Trophoblast cell (in vitro differentiated cells and primary cell): ENCODE measurements around the gene PEX14.

Experiments
- DNase-seq, 2 donors: peaks; one replicate each; pipeline ENCODE4 v3.0.0-alpha.2; 2016
- H2AFZ ChIP-seq: 2 replicates; pipeline ENCODE4 v1.6.1; 2013; ENCODE audit warnings: low read length, moderate library complexity, mild to moderate bottlenecking; ENCODE audit not compliant: insufficient read depth, poor library complexity
- H2AK5ac ChIP-seq: 2 replicates; pipeline ENCODE4 v1.6.1; 2013; ENCODE audit warnings: mild to moderate bottlenecking, low read length
- H2BK120ac ChIP-seq: 2 replicates; pipeline ENCODE4 v1.6.1; 2013; ENCODE audit warnings: low read length, mild to moderate bottlenecking, moderate library complexity; ENCODE audit not compliant: insufficient read depth, poor library complexity
- H2BK12ac ChIP-seq: 2 replicates; pipeline ENCODE4 v1.6.1; 2013; ENCODE audit warnings: mild to moderate bottlenecking, low read length, moderate library complexity
- H2BK5ac ChIP-seq: 2 replicates; pipeline ENCODE4 v1.6.1; 2013; ENCODE audit warnings: low read length, low read depth, moderate library complexity, mild to moderate bottlenecking; ENCODE audit not compliant: poor library complexity
- H3K14ac ChIP-seq: 2 replicates; pipeline ENCODE4 v1.6.1; 2013; ENCODE audit warnings: mild to moderate bottlenecking, low read length
- H3K18ac ChIP-seq: 2 replicates; pipeline ENCODE4 v1.6.1; 2013; ENCODE audit warnings: mild to moderate bottlenecking, low read length
- H3K23ac ChIP-seq: 2 replicates; pipeline ENCODE4 v1.6.1; 2013; ENCODE audit warnings: low read length
- H3K27ac ChIP-seq: 2 replicates; pipeline ENCODE4 v1.5.1; 2013; ENCODE audit warnings: low read depth, mild to moderate bottlenecking, inconsistent platforms, low read length, moderate library complexity
- H3K27me3 ChIP-seq: 2 replicates; pipeline ENCODE4 v1.6.1; 2013; ENCODE audit warnings: inconsistent platforms, mild to moderate bottlenecking, low read length, moderate library complexity; ENCODE audit not compliant: insufficient read depth
- H3K36me3 ChIP-seq, 2 experiments: 1 replicate in 1 of 2; 2 replicates in 1 of 2; pipeline ENCODE4 v1.6.1; 2013; ENCODE audit warnings: low read length in 2 of 2, mild to moderate bottlenecking in 2 of 2, moderate library complexity in 1 of 2; ENCODE audit not compliant: insufficient read depth in 2 of 2, control insufficient read depth in 1 of 2
- H3K4ac ChIP-seq: 2 replicates; pipeline ENCODE4 v1.6.1; 2013; ENCODE audit warnings: low read depth, mild to moderate bottlenecking, low read length, moderate library complexity
- H3K4me1 ChIP-seq, 2 experiments: 1 replicate in 1 of 2; 2 replicates in 1 of 2; pipeline ENCODE4 v1.6.1; 2013; ENCODE audit warnings: low read length in 2 of 2, mild to moderate bottlenecking in 2 of 2, moderate library complexity in 1 of 2; ENCODE audit not compliant: insufficient read depth in 2 of 2, control insufficient read depth in 1 of 2
- H3K4me2 ChIP-seq: 2 replicates; pipeline ENCODE4 v1.6.1; 2013; ENCODE audit warnings: inconsistent platforms, mild to moderate bottlenecking, low read length, moderate library complexity
- H3K4me3 ChIP-seq: 2 replicates; pipeline ENCODE4 v1.5.1; 2013; ENCODE audit warnings: mild to moderate bottlenecking, low read depth, low read length, inconsistent platforms
- H3K79me1 ChIP-seq: one replicate; pipeline ENCODE4 v1.6.1; 2013; ENCODE audit warnings: low read length
- H3K79me2 ChIP-seq: 2 replicates; pipeline ENCODE4 v1.6.1; 2013; ENCODE audit warnings: low read length, mild to moderate bottlenecking; ENCODE audit not compliant: control insufficient read depth, insufficient read depth, poor library complexity
- H3K9ac ChIP-seq: 2 replicates; pipeline ENCODE4 v1.6.1; 2013; ENCODE audit warnings: mild to moderate bottlenecking, low read length
- H3K9me3 ChIP-seq: 2 replicates; pipeline ENCODE4 v1.6.1; 2013; ENCODE audit warnings: low read depth, mild to moderate bottlenecking, control low read depth, inconsistent platforms, low read length; ENCODE audit not compliant: insufficient read depth
- H4K12ac ChIP-seq: 2 replicates; pipeline ENCODE4 v1.6.1; 2013; ENCODE audit warnings: low read depth, mild to moderate bottlenecking, low read length, moderate library complexity
- H4K8ac ChIP-seq: 2 replicates; pipeline ENCODE4 v1.6.1; 2013; ENCODE audit warnings: low read depth, mild to moderate bottlenecking, low read length, moderate library complexity
- H4K91ac ChIP-seq: one replicate; pipeline ENCODE4 v1.6.1; 2013; ENCODE audit warnings: low read depth, mild to moderate bottlenecking, low read length, moderate library complexity
- WGBS: extraction: QIAGEN DNeasy Blood & Tissue Kit; methylation state at CpG from one replicate; pipeline ENCODE4 v1.1.7; 2013; ENCODE audit warnings: missing lambda C conversion rate; ENCODE audit not compliant: insufficient read length, insufficient coverage; ENCODE audit errors: extremely low coverage; 5-methylcytosine and 5-hydroxymethylcytosine counted together

PEX14 gene

GRCh38 chr1:10589074-10589473 is 114.3 kb downstream of the PEX14 start:
- H4K8ac ChIP-seq, result no peak overlapping the region
- H3K9ac ChIP-seq, result no peak overlapping the region
- no peak overlapping the region for H2BK5ac ChIP-seq
- no peak overlapping the region for H3K27ac ChIP-seq
- no peak overlapping the region for H2BK120ac ChIP-seq
- no CpG with 5 or more reads among the region's 5 CpGs for WGBS
- no peak overlapping the region for H3K23ac ChIP-seq
- H3K4me1 ChIP-seq, result peaks cover 0 to 3% of the 10 kb centered on the region in 2 experiments
- H3K27me3 ChIP-seq, result no peaks in the 10 kb centered on the region
- no peaks in the 10 kb centered on the region for H3K79me2 ChIP-seq
- no peak overlapping the region for H3K14ac ChIP-seq
- H2AFZ ChIP-seq, result no peak overlapping the region
- H3K4me3 ChIP-seq, result no peak overlapping the region
- H3K18ac ChIP-seq, result no peak overlapping the region
- no peak for DNase-seq
- H4K12ac ChIP-seq, result no peak overlapping the region
- no peaks in the 10 kb centered on the region for H3K9me3 ChIP-seq
- no peak overlapping the region for H2BK12ac ChIP-seq
- no peaks in the 10 kb centered on the region for H3K79me1 ChIP-seq
- no peak overlapping the region for H2AK5ac ChIP-seq
- no peaks in the 10 kb centered on the region for H3K36me3 ChIP-seq
- H4K91ac ChIP-seq, result no peak overlapping the region
- H3K4ac ChIP-seq, result no peak overlapping the region
- H3K4me2 ChIP-seq, result no peak overlapping the region

GRCh38 chr1:10591010-10591409 is 116.3 kb downstream of the PEX14 start:
- Histone ChIP-seq H3K9me3 (no peaks in the 10 kb centered on the region), H3K4me1 (peaks cover 0 to 3% of the 10 kb centered on the region in 2 experiments), H2BK120ac (no peak overlapping the region), H3K23ac (no peak overlapping the region), H2BK5ac (no peak overlapping the region), H4K91ac (no peak overlapping the region), H2BK12ac (no peak overlapping the region), H3K14ac (no peak overlapping the region), H2AFZ (no peak overlapping the region), H3K79me2 (no peaks in the 10 kb centered on the region), H2AK5ac (no peak overlapping the region), H3K27me3 (no peaks in the 10 kb centered on the region), H3K4me2 (no peak overlapping the region), H3K18ac (no peak overlapping the region), H4K8ac (no peak overlapping the region), H3K4me3 (no peak overlapping the region), H3K36me3 (no peaks in the 10 kb centered on the region), H4K12ac (no peak overlapping the region), H3K4ac (no peak overlapping the region), H3K27ac (no peak overlapping the region), H3K9ac (no peak overlapping the region), H3K79me1 (no peaks in the 10 kb centered on the region)
- DNase-seq, result no peak
- WGBS, result no CpG with 5 or more reads among the region's 4 CpGs

- Histone ChIP-seq H4K12ac (no peak overlapping the region), H2BK12ac (no peak overlapping the region), H2AFZ (no peak overlapping the region), H3K4me3 (no peak overlapping the region), H3K4me1 (peaks cover 0 to 3% of the 10 kb centered on the region in 2 experiments), H3K14ac (no peak overlapping the region), H3K18ac (no peak overlapping the region), H3K4ac (no peak overlapping the region), H3K9me3 (no peaks in the 10 kb centered on the region), H3K27ac (no peak overlapping the region), H4K91ac (no peak overlapping the region), H4K8ac (no peak overlapping the region), H3K36me3 (no peaks in the 10 kb centered on the region), H3K27me3 (no peaks in the 10 kb centered on the region), H3K9ac (no peak overlapping the region), H3K79me2 (no peaks in the 10 kb centered on the region), H2AK5ac (no peak overlapping the region), H3K23ac (no peak overlapping the region), H3K79me1 (no peaks in the 10 kb centered on the region), H2BK120ac (no peak overlapping the region), H2BK5ac (no peak overlapping the region), H3K4me2 (no peak overlapping the region)
- no peak for DNase-seq
- no CpG with 5 or more reads among the region's 5 CpGs for WGBS
Measured at GRCh38 chr1:10592373-10592772, 117.6 kb downstream of the PEX14 start.

GRCh38 chr1:10593750-10594149 is 119.0 kb downstream of the PEX14 start:
- no peak overlapping the region for H2AFZ ChIP-seq
- H2BK5ac ChIP-seq, result no peak overlapping the region
- no peak overlapping the region for H2BK120ac ChIP-seq
- no peak overlapping the region for H2AK5ac ChIP-seq
- DNase-seq, result no peak
- no peak overlapping the region for H3K23ac ChIP-seq
- H3K27me3 ChIP-seq, result no peaks in the 10 kb centered on the region
- H3K9me3 ChIP-seq, result no peaks in the 10 kb centered on the region
- H3K79me1 ChIP-seq, result no peaks in the 10 kb centered on the region
- H3K27ac ChIP-seq, result no peak overlapping the region
- H3K4ac ChIP-seq, result no peak overlapping the region
- H4K12ac ChIP-seq, result no peak overlapping the region
- H2BK12ac ChIP-seq, result no peak overlapping the region
- no peak overlapping the region for H3K4me2 ChIP-seq
- H3K4me3 ChIP-seq, result no peak overlapping the region
- H3K79me2 ChIP-seq, result no peaks in the 10 kb centered on the region
- H4K91ac ChIP-seq, result no peak overlapping the region
- no peak overlapping the region for H3K9ac ChIP-seq
- peaks cover 3% of the 10 kb centered on the region in 2 experiments for H3K4me1 ChIP-seq
- H3K36me3 ChIP-seq, result no peaks in the 10 kb centered on the region
- no peak overlapping the region for H4K8ac ChIP-seq
- no peak overlapping the region for H3K14ac ChIP-seq
- no CpG with 5 or more reads among the region's 11 CpGs for WGBS
- no peak overlapping the region for H3K18ac ChIP-seq
